ENCODE data around the gene BNIPL.

GRCh38 chr1:151007853-151008243, 28.5 kb upstream of the BNIPL start:
- TF ChIP-seq CTCF (IDR thresholded peaks at IDR 0.05), result no peak
- TF ChIP-seq POLR2A (IDR thresholded peaks at IDR 0.05), result no peak
